ENCODE results near the gene HIPK2.

HIPK2 gene

GRCh38 chr7:139661043-139661440 lies 116.8 kb downstream of the HIPK2 start:
- no peaks in the 10 kb centered on the region for H3K79me2 ChIP-seq (ENCODE audit: insufficient read depth, low read length)

GRCh38 chr7:139660317-139661042 lies 117.3 kb downstream of the HIPK2 start:
- H3K27me3 ChIP-seq (ENCODE audit: insufficient read depth, low read length, poor library complexity, severe bottlenecking), result no peaks in the 10 kb centered on the region
- H2AFZ ChIP-seq (ENCODE audit: low read length), result no peak overlapping the region
- no peak overlapping the region for H3K4me2 ChIP-seq (ENCODE audit: low read depth, low read length, poor library complexity, severe bottlenecking)
- no peaks in the 10 kb centered on the region for H3F3A ChIP-seq (ENCODE audit: low read depth)
- no peaks in the 10 kb centered on the region for H4K20me1 ChIP-seq (ENCODE audit: insufficient read depth, low read length, poor library complexity, severe bottlenecking)
- no peaks in the 10 kb centered on the region for H3K9me2 ChIP-seq (replicated peaks; ENCODE audit: low read depth, low read length)
- no peak for TF ChIP-seq EZH2phosphoT487 (IDR thresholded peaks at IDR 0.05; ENCODE audit: borderline replicate concordance)
- TF ChIP-seq CTCF (conservative IDR thresholded peaks at IDR 0.05; ENCODE audit: low read length), result no peak
- H3K9me3 ChIP-seq (ENCODE audit: insufficient read depth, low read depth, low read length), result no peaks in the 10 kb centered on the region
- no peak overlapping the region for H3K9ac ChIP-seq (ENCODE audit: low read depth, low read length, poor library complexity, severe bottlenecking)
- H3K4me3 ChIP-seq (ENCODE audit: low read length, poor library complexity, severe bottlenecking), result no peak overlapping the region
- no peaks in the 10 kb centered on the region for H3K79me2 ChIP-seq (ENCODE audit: insufficient read depth, low read length)
- peaks cover 4% of the 10 kb centered on the region for H3K4me1 ChIP-seq (ENCODE audit: insufficient read depth, low read length, poor library complexity, severe bottlenecking)
- H3K36me3 ChIP-seq (ENCODE audit: insufficient read depth, low read length), result no peaks in the 10 kb centered on the region

More at GRCh38 chr7:139661043-139661440, 116.8 kb downstream of the HIPK2 start:
- Histone ChIP-seq H2AFZ (ENCODE audit: low read length) (no peak overlapping the region), H3K27me3 (ENCODE audit: insufficient read depth, low read length, poor library complexity, severe bottlenecking) (no peaks in the 10 kb centered on the region), H3K4me2 (ENCODE audit: low read depth, low read length, poor library complexity, severe bottlenecking) (no peak overlapping the region), H3K9me2 (replicated peaks; ENCODE audit: low read depth, low read length) (no peaks in the 10 kb centered on the region), H3K4me3 (ENCODE audit: low read length, poor library complexity, severe bottlenecking) (no peak overlapping the region), H3K9ac (ENCODE audit: low read depth, low read length, poor library complexity, severe bottlenecking) (no peak overlapping the region), H3K9me3 (ENCODE audit: insufficient read depth, low read depth, low read length) (no peaks in the 10 kb centered on the region), H4K20me1 (ENCODE audit: insufficient read depth, low read length, poor library complexity, severe bottlenecking) (no peaks in the 10 kb centered on the region), H3K36me3 (ENCODE audit: insufficient read depth, low read length) (no peaks in the 10 kb centered on the region), H3F3A (ENCODE audit: low read depth) (no peaks in the 10 kb centered on the region), H3K4me1 (ENCODE audit: insufficient read depth, low read length, poor library complexity, severe bottlenecking) (peaks cover 4% of the 10 kb centered on the region)
- TF ChIP-seq CTCF (conservative IDR thresholded peaks at IDR 0.05; ENCODE audit: low read length) (no peak), EZH2phosphoT487 (IDR thresholded peaks at IDR 0.05; ENCODE audit: borderline replicate concordance) (no peak)

GRCh38 chr7:139659922-139660316 lies 117.9 kb downstream of the HIPK2 start:
- Histone ChIP-seq H3K4me3 (ENCODE audit: low read length, poor library complexity, severe bottlenecking) (no peak overlapping the region), H2AFZ (ENCODE audit: low read length) (no peak overlapping the region), H3K9me3 (ENCODE audit: insufficient read depth, low read depth, low read length) (no peaks in the 10 kb centered on the region), H3K79me2 (ENCODE audit: insufficient read depth, low read length) (no peaks in the 10 kb centered on the region), H3K36me3 (ENCODE audit: insufficient read depth, low read length) (no peaks in the 10 kb centered on the region), H3F3A (ENCODE audit: low read depth) (no peaks in the 10 kb centered on the region), H3K4me2 (ENCODE audit: low read depth, low read length, poor library complexity, severe bottlenecking) (no peak overlapping the region), H4K20me1 (ENCODE audit: insufficient read depth, low read length, poor library complexity, severe bottlenecking) (no peaks in the 10 kb centered on the region), H3K27me3 (ENCODE audit: insufficient read depth, low read length, poor library complexity, severe bottlenecking) (no peaks in the 10 kb centered on the region), H3K9ac (ENCODE audit: low read depth, low read length, poor library complexity, severe bottlenecking) (no peak overlapping the region), H3K9me2 (replicated peaks; ENCODE audit: low read depth, low read length) (no peaks in the 10 kb centered on the region), H3K4me1 (ENCODE audit: insufficient read depth, low read length, poor library complexity, severe bottlenecking) (peaks cover 4% of the 10 kb centered on the region)
- TF ChIP-seq EZH2phosphoT487 (IDR thresholded peaks at IDR 0.05; ENCODE audit: borderline replicate concordance) (no peak), CTCF (conservative IDR thresholded peaks at IDR 0.05; ENCODE audit: low read length) (no peak)
